Activated CD4-positive, alpha-beta T cell treated with anti-CD3 and anti-CD28 coated beads, Interleukin-2, Interleukin-4, amounts not matched to agents 100 ng/mL and 50 ng/mL, durations not matched to agents 16 hours and 8 hours (primary cell): Measurements from ENCODE around the gene KIAA2012.

Experiments
- DNase-seq: peaks from one replicate; pipeline ENCODE4 v3.0.0-alpha.2; 2020; ENCODE audit warnings: low spot score

KIAA2012 gene

GRCh38 chr2:202088777-202089176 lies 15.7 kb downstream of the KIAA2012 start:
- DNase-seq: no peak

GRCh38 chr2:202090530-202090929 lies 17.5 kb downstream of the KIAA2012 start:
- DNase-seq: no peak

- DNase-seq: no peak
Measured at GRCh38 chr2:202091476-202091875, 18.4 kb downstream of the KIAA2012 start.

GRCh38 chr2:202094426-202094986 lies 21.5 kb downstream of the KIAA2012 start:
- no peak for DNase-seq

GRCh38 chr2:202095235-202095634 lies 22.2 kb downstream of the KIAA2012 start:
- no peak for DNase-seq

- DNase-seq: no peak
Measured at GRCh38 chr2:202096736-202097135, 23.7 kb downstream of the KIAA2012 start.

- DNase-seq: no peak
Measured at GRCh38 chr2:202098291-202098690, 25.2 kb downstream of the KIAA2012 start.

- no peak for DNase-seq
Measured at GRCh38 chr2:202099515-202099914, 26.5 kb downstream of the KIAA2012 start.

- DNase-seq: no peak
Measured at GRCh38 chr2:202100176-202100575, 27.1 kb downstream of the KIAA2012 start.

GRCh38 chr2:202101026-202101579 lies 28.0 kb downstream of the KIAA2012 start:
- no peak for DNase-seq

GRCh38 chr2:202102425-202103000 lies 29.5 kb downstream of the KIAA2012 start:
- DNase-seq: no peak

GRCh38 chr2:202104286-202104870 lies 31.3 kb downstream of the KIAA2012 start:
- DNase-seq: peak; percentile 63

GRCh38 chr2:202105025-202105424 lies 32.0 kb downstream of the KIAA2012 start:
- DNase-seq: no peak

- DNase-seq: no peak
Measured at GRCh38 chr2:202108345-202108744, 35.3 kb downstream of the KIAA2012 start.

- DNase-seq: no peak
Measured at GRCh38 chr2:202109139-202109736, 36.2 kb downstream of the KIAA2012 start.

- DNase-seq: no peak
Measured at GRCh38 chr2:202109737-202110184, 36.7 kb downstream of the KIAA2012 start.

- DNase-seq: no peak
Measured at GRCh38 chr2:202110491-202110890, 37.4 kb downstream of the KIAA2012 start.

GRCh38 chr2:202112041-202112440 lies 39.0 kb downstream of the KIAA2012 start:
- no peak for DNase-seq

GRCh38 chr2:202113571-202114142 lies 40.6 kb downstream of the KIAA2012 start:
- DNase-seq: no peak

- DNase-seq: no peak
Measured at GRCh38 chr2:202114291-202114690, 41.2 kb downstream of the KIAA2012 start.

GRCh38 chr2:202114795-202115194 lies 41.7 kb downstream of the KIAA2012 start:
- no peak for DNase-seq

GRCh38 chr2:202115479-202115971 lies 42.5 kb downstream of the KIAA2012 start:
- no peak for DNase-seq
